ACC112 (cell line): ENCODE measurements around the gene NGEF.

Experiments used
- H2AFZ ChIP-seq: fragments of 200-600 bp; sonication (generic); one replicate; pipeline ENCODE4 v1.6.0; 2017; ENCODE audit warnings: antibody characterized with exemption, low read length; ENCODE audit not compliant: unreplicated experiment
- H3K27ac ChIP-seq: fragments of 200-600 bp; sonication (generic); 2 replicates; pipeline ENCODE4 v1.5.1; 2014; ENCODE audit warnings: low read depth, mild to moderate bottlenecking, antibody characterized with exemption, low read length, moderate library complexity
- H3K27me3 ChIP-seq: fragments of 200-600 bp; sonication (generic); 2 replicates; pipeline ENCODE4 v1.6.1; 2014; ENCODE audit warnings: mild to moderate bottlenecking, antibody characterized with exemption, low read length, moderate library complexity, mixed read lengths; ENCODE audit not compliant: insufficient read depth
- H3K36me3 ChIP-seq: fragments of 200-600 bp; sonication (generic); 2 replicates; pipeline ENCODE4 v1.6.1; 2016; ENCODE audit warnings: mild to moderate bottlenecking, antibody characterized with exemption, low read length, moderate library complexity, mixed read lengths; ENCODE audit not compliant: insufficient read depth
- H3K4me1 ChIP-seq: fragments of 200-600 bp; sonication (generic); one replicate; pipeline ENCODE4 v1.6.1; 2016; ENCODE audit warnings: low read length, mixed read lengths; ENCODE audit not compliant: insufficient read depth, unreplicated experiment, control insufficient read depth
- H3K4me3 ChIP-seq: fragments of 200-600 bp; sonication (generic); 2 replicates; pipeline ENCODE4 v1.5.1; 2014; ENCODE audit warnings: mild to moderate bottlenecking, low read depth, low read length
- H3K79me2 ChIP-seq: fragments of 200-600 bp; sonication (generic); one replicate; pipeline ENCODE4 v1.6.0; 2016; ENCODE audit warnings: low read length; ENCODE audit not compliant: control insufficient read depth, unreplicated experiment, insufficient read depth

NGEF gene, protein sequence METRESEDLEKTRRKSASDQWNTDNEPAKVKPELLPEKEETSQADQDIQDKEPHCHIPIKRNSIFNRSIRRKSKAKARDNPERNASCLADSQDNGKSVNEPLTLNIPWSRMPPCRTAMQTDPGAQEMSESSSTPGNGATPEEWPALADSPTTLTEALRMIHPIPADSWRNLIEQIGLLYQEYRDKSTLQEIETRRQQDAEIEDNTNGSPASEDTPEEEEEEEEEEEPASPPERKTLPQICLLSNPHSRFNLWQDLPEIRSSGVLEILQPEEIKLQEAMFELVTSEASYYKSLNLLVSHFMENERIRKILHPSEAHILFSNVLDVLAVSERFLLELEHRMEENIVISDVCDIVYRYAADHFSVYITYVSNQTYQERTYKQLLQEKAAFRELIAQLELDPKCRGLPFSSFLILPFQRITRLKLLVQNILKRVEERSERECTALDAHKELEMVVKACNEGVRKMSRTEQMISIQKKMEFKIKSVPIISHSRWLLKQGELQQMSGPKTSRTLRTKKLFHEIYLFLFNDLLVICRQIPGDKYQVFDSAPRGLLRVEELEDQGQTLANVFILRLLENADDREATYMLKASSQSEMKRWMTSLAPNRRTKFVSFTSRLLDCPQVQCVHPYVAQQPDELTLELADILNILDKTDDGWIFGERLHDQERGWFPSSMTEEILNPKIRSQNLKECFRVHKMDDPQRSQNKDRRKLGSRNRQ

DNA sequence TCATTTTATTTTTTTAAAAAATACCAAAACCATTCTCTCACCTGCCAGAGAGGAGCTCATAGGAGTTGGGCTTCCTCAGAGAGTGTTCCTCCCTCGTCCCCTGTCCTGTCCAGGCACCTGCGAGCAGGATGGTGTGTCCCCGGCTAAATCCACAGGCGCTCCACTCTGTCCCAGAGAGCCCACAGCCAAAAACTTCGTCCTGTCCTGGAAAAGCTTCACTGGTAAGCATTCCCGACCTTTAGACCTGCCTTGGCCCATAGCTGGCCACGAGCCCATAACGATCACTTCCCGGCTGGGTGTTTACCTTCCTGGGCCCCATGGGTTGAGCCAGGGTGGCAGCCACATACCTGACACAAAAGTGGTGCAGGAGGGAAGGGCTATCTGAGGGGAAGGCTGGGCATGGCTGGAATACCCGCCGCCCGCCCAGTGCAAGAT, at the start of gene NGEF:
Gene NGEF (minus strand): TSS at position 230 of the 435 bp plus-strand sequence. CDS start 38,366 bp downstream, outside the sequence.
- no peaks in the 10 kb centered on the region for H3K36me3 ChIP-seq
- no peak within 1 kb of the TSS for H3K4me3 ChIP-seq
- H3K4me1 ChIP-seq = no peaks in the 10 kb centered on the region
- no peaks in the 10 kb centered on the region for H3K79me2 ChIP-seq
- H3K27ac ChIP-seq = no peak within 1 kb of the TSS
- no peak within 1 kb of the TSS for H2AFZ ChIP-seq
- no peaks in the 10 kb centered on the region for H3K27me3 ChIP-seq

DNA sequence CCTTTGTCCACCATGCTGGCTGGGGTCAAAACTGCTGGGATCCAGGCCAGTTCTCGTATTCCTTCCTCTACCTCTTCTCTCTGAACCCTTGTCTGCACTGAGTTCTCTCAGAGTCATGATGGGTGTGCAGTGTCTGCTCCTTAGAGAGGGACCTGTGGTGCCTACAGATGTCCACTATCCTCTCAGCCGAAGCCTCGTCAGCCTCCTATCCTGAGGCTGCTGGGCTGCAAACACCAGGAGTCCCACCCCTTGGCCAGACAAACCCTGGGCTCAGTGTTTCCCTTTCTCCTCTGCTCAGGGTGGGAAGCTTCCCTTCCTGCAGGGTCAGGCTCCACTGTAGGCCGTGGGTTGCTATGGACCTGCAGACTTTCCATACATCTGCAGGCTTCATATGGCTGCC, 49.4 kb upstream of the NGEF start:
- no peaks in the 10 kb centered on the region for H3K27me3 ChIP-seq
- no peak overlapping the region for H3K27ac ChIP-seq
- no peaks in the 10 kb centered on the region for H3K4me1 ChIP-seq
- no peak overlapping the region for H2AFZ ChIP-seq
- no peak overlapping the region for H3K4me3 ChIP-seq
- H3K79me2 ChIP-seq = no peaks in the 10 kb centered on the region
- H3K36me3 ChIP-seq = no peaks in the 10 kb centered on the region

DNA sequence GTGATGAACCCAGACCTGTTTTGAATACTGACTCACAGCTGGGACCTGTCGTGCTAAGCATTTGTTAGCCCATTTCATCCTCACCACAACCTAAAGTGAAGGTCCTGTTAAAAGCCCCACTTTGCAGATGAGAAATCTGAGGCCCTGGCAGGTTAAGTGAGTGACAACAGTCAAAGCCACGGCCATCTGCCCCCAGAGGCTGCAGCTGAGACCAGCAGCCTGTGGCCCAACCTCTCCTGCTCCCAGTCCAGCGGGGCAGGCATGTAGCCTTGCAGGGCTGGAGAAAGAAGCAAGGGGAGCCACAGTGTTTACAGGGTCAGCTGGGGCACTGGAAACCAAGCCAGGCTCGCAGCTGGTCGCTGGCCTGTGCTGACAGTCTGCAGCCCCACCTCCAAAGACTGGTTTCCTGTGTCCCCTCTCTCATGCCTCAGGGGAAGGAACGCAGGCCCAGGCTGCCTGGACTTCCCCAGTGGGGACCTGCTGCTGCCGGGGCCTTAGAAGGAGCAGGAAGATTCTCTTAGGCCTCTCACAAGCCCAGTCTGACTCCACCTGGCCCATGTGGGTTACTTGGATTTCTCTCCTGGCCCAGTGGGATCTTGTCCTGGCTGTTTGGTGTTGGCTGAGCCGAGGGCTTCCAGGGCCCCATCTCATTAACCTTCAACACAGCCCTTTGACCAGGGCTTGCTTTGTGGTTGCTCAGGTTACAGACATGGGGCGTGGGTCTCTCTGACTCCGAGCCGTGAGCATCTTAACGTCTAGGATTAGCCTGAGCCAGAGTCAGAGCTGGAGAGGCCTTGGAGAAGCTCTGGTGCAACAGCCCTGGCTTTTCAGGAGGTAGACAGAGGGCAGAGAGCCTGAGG, 48.8 kb upstream of the NGEF start:
- no peaks in the 10 kb centered on the region for H3K79me2 ChIP-seq
- no peak overlapping the region for H2AFZ ChIP-seq
- no peak overlapping the region for H3K4me3 ChIP-seq

DNA sequence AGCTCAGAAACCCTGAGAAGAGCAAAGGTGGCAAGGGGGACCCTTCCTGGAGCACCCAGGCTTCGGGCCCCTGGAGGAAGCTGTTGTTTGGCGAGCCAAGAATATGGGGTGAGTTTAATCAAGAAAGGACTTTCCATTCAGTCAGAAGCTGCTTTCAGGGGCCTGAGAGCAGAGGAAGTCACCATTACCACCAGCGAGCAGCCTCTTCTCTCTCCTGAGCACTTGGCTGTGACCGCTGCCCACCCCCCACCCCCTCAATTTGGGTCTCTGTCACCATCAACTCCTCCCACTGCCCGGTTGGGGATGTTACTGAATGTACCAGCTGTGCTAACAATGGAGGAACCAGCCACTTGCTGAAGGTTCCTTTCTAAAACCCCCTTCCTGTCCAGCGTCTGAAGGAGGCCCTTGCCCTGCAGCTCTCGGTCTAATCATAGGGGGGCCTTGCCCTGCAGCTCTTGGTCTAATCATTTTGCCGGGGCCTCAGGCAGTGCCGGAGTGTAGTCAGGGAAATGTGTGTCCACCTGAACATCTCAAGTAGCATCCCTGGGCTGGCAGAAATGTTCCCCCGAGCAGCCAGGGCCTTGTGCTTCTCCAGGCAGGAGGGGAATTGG, 48.0 kb upstream of the NGEF start:
- no peak overlapping the region for H3K4me3 ChIP-seq
- no peaks in the 10 kb centered on the region for H3K79me2 ChIP-seq
- no peak overlapping the region for H2AFZ ChIP-seq
- H3K27me3 ChIP-seq = no peaks in the 10 kb centered on the region
- no peaks in the 10 kb centered on the region for H3K4me1 ChIP-seq
- H3K27ac ChIP-seq = no peak overlapping the region
- H3K36me3 ChIP-seq = no peaks in the 10 kb centered on the region

More for the DNA sequence above, 48.8 kb upstream of the NGEF start:
- no peaks in the 10 kb centered on the region for H3K4me1 ChIP-seq
- H3K27ac ChIP-seq = no peak overlapping the region
- H3K27me3 ChIP-seq = no peaks in the 10 kb centered on the region
- no peaks in the 10 kb centered on the region for H3K36me3 ChIP-seq

DNA sequence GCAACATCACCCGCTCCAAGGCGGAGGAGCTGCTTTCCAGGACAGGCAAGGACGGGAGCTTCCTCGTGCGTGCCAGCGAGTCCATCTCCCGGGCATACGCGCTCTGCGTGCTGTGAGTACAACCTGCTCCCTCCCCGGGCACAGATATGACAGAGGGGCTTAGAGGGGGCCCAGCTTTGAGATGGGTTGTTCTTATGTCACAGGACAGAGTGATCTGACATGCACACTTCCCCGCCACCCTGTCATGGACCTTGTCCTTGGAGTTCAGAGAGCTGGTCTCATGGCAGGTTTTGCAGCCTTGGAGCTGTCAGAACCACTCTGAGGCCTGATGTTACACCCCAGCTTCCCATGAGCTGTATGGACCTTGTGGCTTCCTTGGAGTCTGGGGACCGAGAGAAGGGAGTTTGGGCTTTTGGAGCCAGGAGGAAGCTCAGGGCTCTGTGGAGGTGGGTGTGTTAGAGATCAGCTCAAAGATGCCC, 47.5 kb upstream of the NGEF start:
- no peak overlapping the region for H3K4me3 ChIP-seq

DNA sequence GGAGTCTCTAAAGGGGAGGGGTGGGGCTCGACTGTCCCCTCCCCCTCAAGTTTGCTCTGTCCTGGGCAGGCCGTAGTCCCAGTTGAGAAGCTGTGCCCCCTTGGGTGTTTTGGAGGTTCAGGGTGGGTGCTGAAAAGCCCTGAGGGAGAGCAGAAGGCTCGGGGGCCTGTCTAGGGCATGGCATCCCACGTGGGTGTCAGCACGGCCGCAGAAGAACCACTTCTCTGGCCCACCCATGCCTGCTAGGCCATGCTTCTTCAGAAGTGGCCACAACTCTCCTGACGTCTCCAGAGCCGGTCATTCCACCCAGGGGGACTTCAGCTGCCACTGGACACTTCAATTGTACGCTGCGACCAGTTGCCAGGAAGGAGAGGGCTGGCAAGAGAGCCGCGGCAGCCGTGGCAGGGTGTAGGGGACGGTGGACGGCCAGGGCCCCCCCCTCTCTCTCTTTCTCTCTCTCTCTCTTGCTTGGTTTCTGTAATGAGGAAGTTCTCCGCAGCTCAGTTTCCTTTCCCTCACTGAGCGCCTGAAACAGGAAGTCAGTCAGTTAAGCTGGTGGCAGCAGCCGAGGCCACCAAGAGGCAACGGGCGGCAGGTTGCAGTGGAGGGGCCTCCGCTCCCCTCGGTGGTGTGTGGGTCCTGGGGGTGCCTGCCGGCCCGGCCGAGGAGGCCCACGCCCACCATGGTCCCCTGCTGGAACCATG, 46.9 kb upstream of the NGEF start, which contains the start of gene INPP5D:
Gene INPP5D (plus strand): TSS at position 546 of the 704 bp plus-strand sequence. CDS start 137 bp downstream, at position 683.
- Histone ChIP-seq H3K36me3 (no peaks in the 10 kb centered on the region), H3K79me2 (no peaks in the 10 kb centered on the region), H3K4me3 (no peak within 1 kb of the TSS), H2AFZ (no peak within 1 kb of the TSS), H3K27ac (no peak within 1 kb of the TSS), H3K4me1 (no peaks in the 10 kb centered on the region), H3K27me3 (no peaks in the 10 kb centered on the region; the same call in 1 of the 2 replicates)

More for the DNA sequence above, 47.5 kb upstream of the NGEF start:
- Histone ChIP-seq H3K27ac (no peak overlapping the region), H3K4me1 (no peaks in the 10 kb centered on the region), H2AFZ (no peak overlapping the region), H3K27me3 (no peaks in the 10 kb centered on the region), H3K79me2 (no peaks in the 10 kb centered on the region), H3K36me3 (no peaks in the 10 kb centered on the region)

DNA sequence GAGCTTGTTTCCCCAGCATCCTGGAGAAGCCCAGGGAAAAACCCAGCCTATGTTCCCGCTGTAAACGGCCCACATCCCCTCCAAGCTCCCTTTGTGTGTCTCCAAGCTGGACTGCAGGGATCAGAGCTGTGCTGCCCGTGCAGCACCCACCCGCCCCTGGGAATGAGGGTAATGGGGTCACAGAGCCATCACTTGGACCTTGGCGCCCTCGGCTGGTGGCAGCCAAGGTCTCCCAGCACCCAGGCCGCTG, 46.4 kb upstream of the NGEF start:
- Histone ChIP-seq H3K27ac (no peak overlapping the region), H3K4me3 (no peak overlapping the region), H2AFZ (no peak overlapping the region), H3K4me1 (peaks cover under 1% of the 10 kb centered on the region), H3K79me2 (no peaks in the 10 kb centered on the region), H3K36me3 (no peaks in the 10 kb centered on the region), H3K27me3 (no peaks in the 10 kb centered on the region; the same call in 1 of the 2 replicates)

DNA sequence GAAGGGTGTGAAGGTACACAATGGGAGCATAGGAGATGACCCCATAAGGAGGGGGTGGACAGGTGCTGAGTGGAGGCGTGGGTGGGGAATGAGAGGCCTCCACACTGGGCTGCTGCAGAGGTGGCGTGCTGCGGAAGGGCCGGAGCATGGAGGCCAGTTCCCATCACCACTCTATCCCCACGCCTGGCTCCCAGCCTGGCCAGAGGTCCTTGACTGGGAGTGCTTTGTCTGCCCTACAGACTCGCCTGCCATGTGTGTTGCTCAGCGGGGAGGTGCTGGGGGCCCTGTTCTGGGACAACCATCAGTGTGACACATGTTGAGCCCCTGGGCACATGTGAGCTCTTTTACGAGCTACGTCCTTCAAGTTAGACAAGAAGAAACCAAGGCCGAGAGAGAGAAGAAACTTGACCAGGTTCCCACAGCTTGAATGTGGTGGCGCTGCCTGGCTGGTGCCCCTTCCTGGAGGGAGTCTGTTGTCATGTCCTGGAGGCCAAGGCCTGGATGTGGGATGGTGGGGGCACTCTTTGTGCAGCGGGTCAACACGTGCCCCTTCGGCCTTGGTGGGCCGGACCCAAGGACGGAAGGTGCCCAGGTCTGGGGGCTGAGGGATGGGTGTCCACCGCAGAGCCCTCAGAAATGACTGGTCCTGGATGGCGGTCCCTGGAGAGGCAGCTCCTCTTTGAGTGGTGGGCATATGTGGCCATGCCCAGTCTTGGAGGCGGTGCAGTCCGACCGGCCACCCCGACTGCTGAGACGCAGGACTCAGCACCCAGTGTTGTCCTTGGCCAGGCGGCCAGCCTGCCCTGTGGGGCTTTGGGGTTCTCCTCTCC, 45.9 kb upstream of the NGEF start:
- Histone ChIP-seq H3K36me3 (no peaks in the 10 kb centered on the region), H3K4me3 (no peak overlapping the region), H3K27ac (no peak overlapping the region), H2AFZ (no peak overlapping the region), H3K4me1 (peaks cover 3% of the 10 kb centered on the region), H3K79me2 (no peaks in the 10 kb centered on the region), H3K27me3 (no peaks in the 10 kb centered on the region; the same call in 1 of the 2 replicates)

DNA sequence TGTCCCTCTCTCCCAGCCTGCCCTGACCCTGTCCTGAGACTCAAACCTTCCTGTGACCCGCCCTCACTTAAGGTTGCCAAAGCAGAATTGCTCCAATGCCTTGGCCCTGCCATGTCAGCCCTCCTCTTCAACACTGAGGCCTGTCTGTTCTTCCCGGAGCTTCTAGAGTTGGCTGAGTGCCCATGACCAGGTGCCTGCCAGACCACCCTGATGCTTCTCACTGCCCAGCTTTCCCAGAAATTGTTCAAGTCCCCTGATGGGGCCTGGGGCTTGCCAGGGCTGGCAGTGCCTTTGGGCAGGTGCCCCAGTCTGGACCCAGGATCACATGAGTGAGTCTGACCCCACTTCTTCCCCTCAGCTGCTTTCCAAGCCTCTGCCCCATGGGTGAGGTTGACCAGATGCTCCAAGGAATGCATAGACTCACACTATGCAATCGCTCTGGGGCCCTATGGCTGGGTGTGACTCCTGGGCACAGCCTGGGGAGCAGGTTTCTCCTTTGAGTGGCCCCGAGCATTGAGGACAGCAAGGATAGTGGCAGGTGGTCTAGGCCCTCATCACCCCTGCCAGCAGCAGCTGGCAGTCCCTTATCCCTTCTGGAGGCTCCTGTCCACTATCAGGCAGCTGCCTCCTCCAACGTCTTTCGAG, 44.0 kb upstream of the NGEF start:
- peaks cover 4% of the 10 kb centered on the region for H3K4me1 ChIP-seq
- no peaks in the 10 kb centered on the region for H3K79me2 ChIP-seq
- H3K27me3 ChIP-seq = no peaks in the 10 kb centered on the region; the same call in 1 of the 2 replicates
- no peak overlapping the region for H3K4me3 ChIP-seq
- H2AFZ ChIP-seq = no peak overlapping the region
- H3K36me3 ChIP-seq = no peaks in the 10 kb centered on the region
- no peak overlapping the region for H3K27ac ChIP-seq
